Inflammatory macrophage (primary cell): ENCODE measurements around the gene UEVLD.
A peak's percentile ranks its signal among the peaks of the same experiment; 100 is the strongest.

Source experiments
- DNase-seq, 2 donors: peaks; one replicate each; pipeline ENCODE4 v3.0.0-alpha.2; 2020 to 2022

The UEVLD gene

GRCh38 chr11:18581825-18582224, 6.7 kb downstream of the UEVLD start:
- DNase-seq: no peak

- no peak for DNase-seq
These were observed 8.3 kb downstream of the UEVLD start for GRCh38 chr11:18580113-18580766.

- DNase-seq: no peak
These were observed 9.4 kb downstream of the UEVLD start for GRCh38 chr11:18578975-18579598.

- DNase-seq: no peak
These were observed 13.2 kb downstream of the UEVLD start for GRCh38 chr11:18575361-18575760.

- no peak for DNase-seq
These were observed 21.5 kb downstream of the UEVLD start for GRCh38 chr11:18567081-18567480.

GRCh38 chr11:18566406-18566805, 22.1 kb downstream of the UEVLD start:
- DNase-seq: no peak

- DNase-seq: no peak
These were observed 24.4 kb downstream of the UEVLD start for GRCh38 chr11:18564149-18564548.

GRCh38 chr11:18563090-18563730, 25.3 kb downstream of the UEVLD start:
- no peak for DNase-seq

- no peak for DNase-seq
These were observed 40.5 kb downstream of the UEVLD start for GRCh38 chr11:18548001-18548400.

- peak in 1 of 2 donors; percentile 2 for DNase-seq
These were observed 48.1 kb downstream of the UEVLD start for GRCh38 chr11:18540207-18541009.

- DNase-seq: no peak
These were observed 52.3 kb downstream of the UEVLD start for GRCh38 chr11:18536209-18536608.

- no peak for DNase-seq
These were observed 54.3 kb downstream of the UEVLD start for GRCh38 chr11:18534245-18534644.

- no peak for DNase-seq
These were observed 55.2 kb downstream of the UEVLD start for GRCh38 chr11:18533365-18533764.

GRCh38 chr11:18527512-18527911, 61.0 kb downstream of the UEVLD start:
- DNase-seq: peak; percentile 58 to 84

GRCh38 chr11:18526521-18527296, 61.8 kb downstream of the UEVLD start, which contains the start of gene TSG101:
TSG101 (minus strand) TSS chr11:18526942; CDS start chr11:18526816, 126 bp downstream.
- DNase-seq: peak; percentile 94 to 97

- peak in 1 of 2 donors; percentile 30 for DNase-seq
These were observed 62.4 kb downstream of the UEVLD start for GRCh38 chr11:18526130-18526520.

GRCh38 chr11:18524248-18524647, 64.3 kb downstream of the UEVLD start:
- DNase-seq: no peak

- no peak for DNase-seq
These were observed 65.5 kb downstream of the UEVLD start for GRCh38 chr11:18523084-18523483.

- no peak for DNase-seq
These were observed 66.1 kb downstream of the UEVLD start for GRCh38 chr11:18522388-18522787.

- DNase-seq: no peak
These were observed 67.4 kb downstream of the UEVLD start for GRCh38 chr11:18521122-18521521.

GRCh38 chr11:18502352-18502751, 86.2 kb downstream of the UEVLD start:
- no peak for DNase-seq

- DNase-seq: no peak
These were observed 86.9 kb downstream of the UEVLD start for GRCh38 chr11:18501629-18502028.
